Measurements from ENCODE around the gene SRR. TPM values are rescaled to one million over a fixed set of nuclear protein-coding genes. Genes with fewer than 3 reads are reported as not detected.

The SRR gene
- total RNA-seq, 4 donors from 2014 or later, result 4.0 to 13.9 (median 11.2) TPM

DNA sequence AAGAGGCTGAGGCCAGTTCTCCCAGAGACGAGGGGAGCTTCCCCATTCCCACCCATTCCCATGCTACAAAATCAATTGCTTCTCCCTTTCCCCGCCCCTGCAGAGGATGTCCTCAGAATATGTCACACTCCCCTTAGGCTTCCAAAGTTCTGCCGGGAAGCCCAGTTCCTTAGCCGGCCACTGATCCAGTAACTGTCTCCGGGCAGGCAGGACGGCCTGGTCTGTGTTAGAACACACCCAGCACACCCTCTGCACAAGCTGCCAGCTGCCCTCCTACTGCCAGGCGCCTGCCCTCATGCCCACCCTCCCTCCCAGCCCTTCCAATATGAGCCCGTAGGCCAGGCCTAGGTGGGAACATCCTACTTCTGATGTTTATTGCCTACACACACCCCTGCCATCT, 64.6 kb downstream of the SRR start:
- Histone ChIP-seq H3K4me1 (peaks cover 20% of the 10 kb centered on the region), H3K9me3 (no peaks in the 10 kb centered on the region), H3K4me3 (no peak overlapping the region), H3K36me3 (peaks cover 50% of the 10 kb centered on the region), H3K27me3 (no peaks in the 10 kb centered on the region), H3K27ac (no peak overlapping the region)
- no peak for DNase-seq (ENCODE audit: low spot score in 2 of 2)
- TF ChIP-seq EP300 (IDR thresholded peaks at IDR 0.05) (no peak), POLR2A (IDR thresholded peaks at IDR 0.05) (no peak), POLR2AphosphoS5 (IDR thresholded peaks at IDR 0.05) (no peak)
- TF ChIP-seq, protein P1, sequence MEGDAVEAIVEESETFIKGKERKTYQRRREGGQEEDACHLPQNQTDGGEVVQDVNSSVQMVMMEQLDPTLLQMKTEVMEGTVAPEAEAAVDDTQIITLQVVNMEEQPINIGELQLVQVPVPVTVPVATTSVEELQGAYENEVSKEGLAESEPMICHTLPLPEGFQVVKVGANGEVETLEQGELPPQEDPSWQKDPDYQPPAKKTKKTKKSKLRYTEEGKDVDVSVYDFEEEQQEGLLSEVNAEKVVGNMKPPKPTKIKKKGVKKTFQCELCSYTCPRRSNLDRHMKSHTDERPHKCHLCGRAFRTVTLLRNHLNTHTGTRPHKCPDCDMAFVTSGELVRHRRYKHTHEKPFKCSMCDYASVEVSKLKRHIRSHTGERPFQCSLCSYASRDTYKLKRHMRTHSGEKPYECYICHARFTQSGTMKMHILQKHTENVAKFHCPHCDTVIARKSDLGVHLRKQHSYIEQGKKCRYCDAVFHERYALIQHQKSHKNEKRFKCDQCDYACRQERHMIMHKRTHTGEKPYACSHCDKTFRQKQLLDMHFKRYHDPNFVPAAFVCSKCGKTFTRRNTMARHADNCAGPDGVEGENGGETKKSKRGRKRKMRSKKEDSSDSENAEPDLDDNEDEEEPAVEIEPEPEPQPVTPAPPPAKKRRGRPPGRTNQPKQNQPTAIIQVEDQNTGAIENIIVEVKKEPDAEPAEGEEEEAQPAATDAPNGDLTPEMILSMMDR (IDR thresholded peaks at IDR 0.05), result no peak
- WGBS, result 77% methylated on average over 8 of the region's 8 CpGs

DNA sequence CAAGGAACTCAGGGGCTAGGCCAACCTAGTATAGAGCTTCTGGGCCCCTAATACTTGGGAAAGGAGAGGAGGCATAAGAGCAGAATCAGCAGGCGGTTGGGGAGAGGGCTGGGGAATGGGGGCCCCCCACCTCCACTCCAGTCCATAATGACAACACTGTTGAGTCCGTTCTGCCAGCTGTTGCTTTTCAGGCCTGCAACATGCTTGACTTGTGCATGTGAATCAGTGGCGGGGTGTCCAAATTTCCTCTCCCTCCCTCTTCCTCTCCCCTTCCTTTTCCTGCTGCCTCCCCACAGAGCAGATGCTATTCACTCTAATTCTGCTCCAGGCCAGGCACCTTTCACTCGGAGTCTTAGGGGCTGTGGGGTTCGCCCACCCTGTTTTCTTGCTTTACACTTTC, 65.3 kb downstream of the SRR start:
- H3K27ac ChIP-seq, result no peak overlapping the region
- H3K4me3 ChIP-seq, result no peak overlapping the region
- no peaks in the 10 kb centered on the region for H3K27me3 ChIP-seq
- H3K36me3 ChIP-seq, result peaks cover 49% of the 10 kb centered on the region
- no peak for DNase-seq (ENCODE audit: low spot score in 2 of 2)
- TF ChIP-seq POLR2A (IDR thresholded peaks at IDR 0.05), result no peak
- TF ChIP-seq POLR2AphosphoS5 (IDR thresholded peaks at IDR 0.05), result no peak
- no peak for TF ChIP-seq EP300 (IDR thresholded peaks at IDR 0.05)
- TF ChIP-seq, protein P1 (IDR thresholded peaks at IDR 0.05), result no peak
- H3K9me3 ChIP-seq, result no peaks in the 10 kb centered on the region
- peaks cover 16% of the 10 kb centered on the region for H3K4me1 ChIP-seq
- WGBS, result 80% methylated on average over 5 of the region's 5 CpGs

DNA sequence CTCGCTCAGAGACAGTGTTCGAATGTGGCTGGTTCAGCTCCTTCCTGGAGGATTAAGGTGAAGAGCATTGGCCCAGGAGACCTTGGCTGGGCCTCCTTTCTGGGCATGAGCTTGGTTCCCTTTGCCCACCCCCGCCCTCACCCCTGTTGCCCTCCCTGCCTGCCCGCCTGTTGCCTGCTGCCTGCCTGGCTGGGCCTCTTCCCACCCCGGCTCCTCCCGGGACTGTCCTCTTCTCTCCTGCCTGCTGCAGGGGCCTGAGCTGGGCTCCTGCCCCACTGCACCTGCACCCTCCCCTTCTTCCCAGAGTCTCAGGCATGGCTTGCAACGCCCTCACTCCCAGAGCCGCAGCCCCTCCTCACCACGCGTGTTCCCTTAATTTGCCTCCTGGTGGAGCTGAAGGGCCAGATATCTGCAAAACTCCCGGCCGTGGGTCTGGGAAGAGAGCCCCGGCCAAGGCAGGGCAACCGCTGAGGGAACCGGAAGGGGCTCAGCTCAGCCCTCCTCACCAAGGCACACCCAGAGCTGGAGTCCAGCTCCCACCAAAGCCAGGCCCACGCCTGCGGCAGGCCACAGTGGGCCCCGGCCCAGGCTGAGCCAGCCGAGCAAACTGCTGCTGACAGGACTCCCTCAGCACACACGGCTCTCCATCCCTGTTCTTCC, 65.9 kb downstream of the SRR start:
- WGBS, result 75% methylated on average over 15 of the region's 20 CpGs
- Histone ChIP-seq H3K27ac (no peak overlapping the region), H3K36me3 (peaks cover 43% of the 10 kb centered on the region), H3K9me3 (no peaks in the 10 kb centered on the region), H3K27me3 (no peaks in the 10 kb centered on the region), H3K4me1 (peaks cover 10% of the 10 kb centered on the region), H3K4me3 (no peak overlapping the region)
- TF ChIP-seq, protein P1 (IDR thresholded peaks at IDR 0.05), result no peak
- TF ChIP-seq POLR2AphosphoS5 (IDR thresholded peaks at IDR 0.05) (no peak), EP300 (IDR thresholded peaks at IDR 0.05) (no peak), POLR2A (IDR thresholded peaks at IDR 0.05) (no peak)
- no peak for DNase-seq (ENCODE audit: low spot score in 2 of 2)

DNA sequence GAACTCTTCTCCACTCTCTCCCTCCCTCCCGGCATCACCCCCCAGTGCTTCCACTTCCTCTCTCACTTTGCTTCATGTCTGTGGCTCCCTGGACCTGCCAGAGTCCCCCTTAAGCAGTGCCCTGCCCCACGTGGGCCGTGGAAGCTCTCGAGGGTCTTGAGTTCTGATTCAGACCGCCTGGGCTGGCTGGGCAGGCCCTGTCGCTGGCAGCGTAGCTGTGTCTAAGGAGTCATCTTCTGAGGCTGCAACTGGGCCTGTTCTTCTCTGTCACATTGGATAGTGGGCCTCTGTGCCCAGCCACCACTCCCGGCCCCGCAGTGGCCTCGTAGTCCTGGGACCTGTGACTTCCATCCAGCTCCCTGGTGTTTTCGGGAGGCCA, 66.5 kb downstream of the SRR start:
- WGBS, result 83% methylated on average over 11 of the region's 11 CpGs
- Histone ChIP-seq H3K27ac (no peak overlapping the region), H3K4me1 (peaks cover 11% of the 10 kb centered on the region), H3K9me3 (no peaks in the 10 kb centered on the region), H3K36me3 (peaks cover 46% of the 10 kb centered on the region), H3K27me3 (no peaks in the 10 kb centered on the region), H3K4me3 (no peak overlapping the region)
- TF ChIP-seq, protein P1 (IDR thresholded peaks at IDR 0.05), result no peak
- TF ChIP-seq POLR2A (IDR thresholded peaks at IDR 0.05), result no peak
- no peak for TF ChIP-seq POLR2AphosphoS5 (IDR thresholded peaks at IDR 0.05)
- TF ChIP-seq EP300 (IDR thresholded peaks at IDR 0.05), result no peak
- DNase-seq (ENCODE audit: low spot score in 2 of 2), result no peak

DNA sequence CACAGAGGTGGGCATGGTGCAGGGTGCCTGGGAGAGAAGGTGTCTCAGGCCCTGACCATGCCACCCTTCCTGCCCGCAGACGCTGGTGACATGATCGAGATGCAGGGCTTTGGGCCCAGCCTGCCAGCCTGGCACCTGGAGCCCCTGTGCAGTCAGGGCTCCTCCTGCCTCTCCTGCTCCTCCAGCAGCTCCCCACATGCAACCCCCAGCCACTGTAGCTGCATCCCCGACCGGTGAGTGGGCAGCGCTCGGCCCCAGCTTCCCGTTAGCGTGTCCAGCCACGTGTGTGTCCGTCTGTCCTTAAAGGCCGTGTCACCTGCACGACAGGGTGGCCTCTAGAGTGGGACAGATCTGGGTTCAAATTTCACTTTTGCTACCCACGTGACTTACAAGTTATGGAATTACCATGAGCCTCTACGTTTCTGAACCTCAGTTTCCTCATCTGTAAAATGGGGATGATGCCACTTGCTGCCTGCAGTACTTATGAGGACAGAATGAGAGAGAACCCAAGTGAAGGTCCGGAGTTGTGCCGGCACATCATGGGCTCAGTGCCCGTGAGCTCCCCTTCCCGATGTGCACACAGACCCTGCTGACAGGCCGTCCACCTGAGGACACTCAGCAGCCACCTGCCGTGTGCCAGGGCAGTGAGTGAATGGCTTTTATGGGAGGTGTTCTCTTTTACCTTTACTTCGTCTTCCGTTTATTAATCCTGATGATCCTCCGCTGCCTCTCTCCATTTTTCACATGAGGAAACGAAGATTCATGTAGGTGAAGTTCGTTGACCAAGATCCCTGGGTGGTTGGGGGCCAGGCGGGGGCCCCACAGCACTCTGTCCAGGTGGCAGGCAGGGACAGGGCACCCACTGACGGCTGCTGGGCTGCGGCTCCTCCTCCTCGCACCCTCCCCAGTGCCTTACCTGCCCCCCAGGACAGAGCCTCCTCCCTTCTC, 67.7 kb downstream of the SRR start:
- Histone ChIP-seq H3K4me1 (peaks cover 13% of the 10 kb centered on the region), H3K9me3 (no peaks in the 10 kb centered on the region), H3K4me3 (no peak overlapping the region), H3K27ac (no peak overlapping the region), H3K27me3 (no peaks in the 10 kb centered on the region), H3K36me3 (peaks cover 53% of the 10 kb centered on the region)
- DNase-seq (ENCODE audit: low spot score in 2 of 2), result no peak
- TF ChIP-seq POLR2A (IDR thresholded peaks at IDR 0.05), result no peak
- TF ChIP-seq POLR2AphosphoS5 (IDR thresholded peaks at IDR 0.05), result no peak
- TF ChIP-seq EP300 (IDR thresholded peaks at IDR 0.05), result no peak
- TF ChIP-seq, protein P1 (IDR thresholded peaks at IDR 0.05), result no peak
- 90% methylated on average over 27 of the region's 30 CpGs for WGBS
